Stimulated activated CD8-positive, alpha-beta memory T cell treated with anti-CD3 and anti-CD28 coated beads, Interleukin-4, amount 100 ng/mL, for 24 hours (primary cell): ENCODE data around the gene PLXDC1.

Experiments
- DNase-seq: peaks from one replicate; pipeline ENCODE4 v3.0.0-alpha.2; 2020; ENCODE audit warnings: low read depth

PLXDC1 gene

DNA sequence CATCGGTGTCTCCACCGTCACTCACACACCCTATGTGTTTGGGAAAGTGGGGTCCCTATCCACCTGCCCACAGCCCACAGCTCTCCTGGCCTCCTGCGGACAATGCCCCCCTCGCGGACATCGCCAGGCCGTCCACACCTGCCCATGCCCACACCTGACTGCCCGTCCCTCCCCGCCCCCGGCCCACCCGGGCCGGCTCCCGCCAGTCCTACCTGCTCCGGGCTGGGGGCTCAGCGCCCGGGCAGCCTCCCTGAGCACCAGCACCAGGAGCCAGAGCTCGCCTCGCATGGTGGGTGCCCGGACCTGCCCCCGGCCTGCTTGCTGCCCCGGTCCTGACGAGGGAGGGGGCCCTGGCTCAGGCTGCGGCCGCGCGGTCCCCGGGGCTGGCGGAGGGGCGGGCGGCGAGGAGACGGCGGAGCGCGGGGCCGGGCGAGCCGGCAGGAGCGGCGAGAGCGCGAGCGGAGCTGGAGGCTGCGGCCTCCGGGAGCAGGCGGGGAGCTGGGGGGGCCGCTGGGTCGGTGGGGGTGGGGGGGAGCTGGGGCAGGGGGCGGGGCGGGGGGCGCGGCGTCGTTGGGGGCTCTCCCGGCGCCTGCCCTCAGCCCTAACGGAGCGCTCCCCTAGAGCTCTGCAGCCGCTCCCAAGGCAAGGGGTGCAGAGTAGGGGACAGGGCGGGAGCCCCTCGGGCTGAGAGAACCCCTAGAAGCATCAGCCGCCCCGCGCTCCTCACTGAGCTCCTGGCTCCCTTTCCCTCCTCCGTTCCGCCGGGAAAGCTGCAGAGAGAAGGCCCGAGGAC, at the start of gene PLXDC1:
TSS of gene PLXDC1 (minus strand) at position 488 of the 793 bp plus-strand sequence. CDS start at position 288, 200 bp downstream.
- DNase-seq: no peak

DNA sequence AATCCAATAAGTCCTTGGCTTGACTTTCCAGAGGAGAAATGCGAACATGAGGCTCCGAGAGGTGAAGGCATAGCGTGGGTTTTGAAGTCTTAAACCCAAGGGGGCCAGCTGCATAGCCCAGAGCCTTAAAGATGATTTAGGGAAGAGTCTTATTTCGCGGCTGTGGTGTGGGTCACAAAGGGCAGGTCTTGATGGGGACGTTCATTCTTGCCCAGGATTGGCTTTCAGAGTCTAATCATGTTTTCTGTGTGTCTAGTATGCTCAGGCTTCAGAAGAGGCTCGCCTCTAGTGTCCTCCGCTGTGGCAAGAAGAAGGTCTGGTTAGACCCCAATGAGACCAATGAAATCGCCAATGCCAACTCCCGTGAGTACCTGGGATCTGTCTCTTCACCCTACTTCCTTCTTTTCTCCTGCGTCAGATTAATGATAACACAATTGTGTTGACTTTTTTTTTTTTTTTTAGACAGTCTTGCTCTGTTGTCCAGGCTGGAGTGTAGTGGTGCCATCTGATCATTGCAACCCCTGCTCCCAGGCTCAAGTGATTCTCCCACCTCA, 49.6 kb upstream of the PLXDC1 start:
- no peak for DNase-seq

GRCh38 chr17:39200070-39200879, 48.8 kb upstream of the PLXDC1 start, which contains the start of gene RPL19:
Gene RPL19 (plus strand): TSS chr17:39200283. CDS start chr17:39200345, 62 bp downstream.
- peak; percentile 62 for DNase-seq

- peak; percentile 81 for DNase-seq
Measured at GRCh38 chr17:39199820-39200069, 48.3 kb upstream of the PLXDC1 start.

DNA sequence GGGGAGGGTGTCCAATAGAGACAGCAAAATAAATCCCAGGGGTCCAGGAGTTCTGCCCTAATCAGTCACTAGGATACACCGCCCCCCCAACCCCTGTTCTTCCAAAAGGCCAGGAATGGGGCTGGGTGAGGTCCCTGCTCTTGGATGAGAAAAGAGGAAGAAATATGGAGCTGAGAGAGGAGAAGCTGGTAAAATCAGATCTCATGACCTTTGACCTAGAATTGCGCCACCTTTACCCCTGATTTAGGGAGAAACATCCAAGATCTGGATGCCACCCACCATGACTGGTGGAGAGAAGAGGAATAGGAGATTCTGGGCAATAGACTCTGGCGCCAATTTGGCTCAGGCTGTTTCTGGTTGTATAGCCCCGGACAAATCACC, 46.7 kb upstream of the PLXDC1 start:
- no peak for DNase-seq

DNA sequence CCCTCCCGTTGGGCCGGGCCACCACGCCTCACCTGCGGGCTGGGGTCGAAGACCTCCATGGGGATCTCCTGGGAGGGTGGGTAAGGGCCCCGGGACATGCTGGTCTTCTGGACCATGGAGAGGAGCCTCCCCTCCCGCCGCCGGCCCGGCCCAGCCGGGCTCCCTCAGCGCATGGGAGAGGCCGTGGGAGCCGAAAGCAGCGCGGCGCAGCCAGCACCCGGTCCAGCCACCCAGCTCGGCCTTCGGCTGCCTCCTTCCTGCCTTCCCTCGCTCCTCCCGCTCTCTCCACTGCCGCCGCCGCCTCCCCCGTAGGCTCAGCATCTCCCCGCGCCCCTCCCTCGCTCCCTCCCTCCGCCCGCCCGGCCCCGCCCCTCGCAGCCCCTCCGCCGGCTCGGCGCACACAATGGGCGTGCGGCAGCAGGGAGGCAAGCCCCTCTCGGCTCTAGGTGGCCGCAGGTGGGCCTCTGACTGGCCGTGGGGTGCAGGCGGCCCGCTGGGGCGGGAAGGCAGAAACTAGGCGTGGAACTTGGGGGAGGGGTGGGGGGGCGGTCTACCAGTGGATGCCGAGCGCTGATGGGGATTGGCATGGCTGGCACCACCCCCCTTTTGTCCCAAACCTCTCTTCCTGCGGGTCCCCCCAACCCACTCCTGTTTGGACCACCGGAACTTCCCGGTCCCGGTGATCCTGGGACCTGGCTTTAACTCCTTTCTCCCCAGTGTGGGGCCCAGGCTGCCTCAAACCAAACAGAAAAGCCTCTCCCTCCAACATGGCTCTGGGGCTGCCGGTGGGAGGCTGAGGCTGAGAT, 46.1 kb upstream of the PLXDC1 start, which contains the start of gene CACNB1:
TSS of gene CACNB1 (minus strand) at position 290 of the 806 bp plus-strand sequence. CDS start at position 116, 174 bp downstream.
- DNase-seq: peak; percentile 58

DNA sequence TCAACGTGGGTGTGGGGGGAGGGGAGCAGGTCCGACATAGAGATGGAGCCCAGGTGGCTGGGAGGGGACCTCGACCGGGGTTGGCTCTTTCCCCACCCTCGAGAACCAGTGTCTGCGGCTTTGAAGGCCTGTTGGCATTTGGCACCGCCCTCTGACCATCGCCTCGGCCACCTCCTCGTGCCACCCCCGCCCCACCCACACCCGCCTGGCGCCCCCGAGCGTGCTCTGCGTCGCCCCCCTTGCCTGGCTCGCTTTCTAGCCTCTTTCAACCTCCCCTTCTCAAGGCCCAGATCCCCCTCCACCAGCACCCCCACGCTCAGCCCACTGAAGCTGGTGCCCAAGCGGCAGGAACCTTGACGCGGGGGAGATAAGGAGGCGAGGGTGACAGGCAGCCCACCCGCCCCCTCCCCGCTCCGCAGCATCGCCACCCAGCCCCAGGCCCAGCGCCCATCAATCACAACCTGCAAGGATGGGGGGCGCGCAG, 45.4 kb upstream of the PLXDC1 start:
- no peak for DNase-seq

- no peak for DNase-seq
Measured at GRCh38 chr17:39196241-39196807, 44.9 kb upstream of the PLXDC1 start.

DNA sequence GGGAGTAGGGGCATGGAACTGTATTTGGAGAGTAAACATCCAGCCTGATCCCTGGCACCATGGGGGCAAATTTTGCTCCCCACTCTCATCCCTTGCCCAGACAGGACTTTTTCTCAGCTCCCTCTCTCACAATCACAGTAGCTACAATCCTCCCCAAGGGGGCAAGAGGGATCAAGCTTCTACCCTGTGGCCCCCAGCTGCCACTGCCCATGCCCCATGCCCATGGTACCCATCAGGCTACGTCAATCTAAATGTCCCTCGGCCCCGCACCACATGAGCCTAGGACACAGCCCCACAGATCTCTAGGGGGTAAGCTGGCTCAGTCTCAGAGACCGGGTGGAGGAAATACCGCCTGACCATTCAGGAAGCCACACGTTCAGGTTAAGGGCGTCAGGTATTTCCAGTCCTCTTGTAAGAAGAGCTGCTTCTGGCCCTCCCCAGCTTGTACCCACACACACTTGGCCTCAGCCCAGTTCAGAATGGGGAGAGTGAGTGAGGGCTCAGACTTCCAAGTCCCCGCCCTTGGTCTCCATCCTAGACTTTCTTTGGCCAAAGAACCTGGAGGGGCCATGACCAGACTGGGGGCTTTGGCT, 44.2 kb upstream of the PLXDC1 start:
- no peak for DNase-seq

DNA sequence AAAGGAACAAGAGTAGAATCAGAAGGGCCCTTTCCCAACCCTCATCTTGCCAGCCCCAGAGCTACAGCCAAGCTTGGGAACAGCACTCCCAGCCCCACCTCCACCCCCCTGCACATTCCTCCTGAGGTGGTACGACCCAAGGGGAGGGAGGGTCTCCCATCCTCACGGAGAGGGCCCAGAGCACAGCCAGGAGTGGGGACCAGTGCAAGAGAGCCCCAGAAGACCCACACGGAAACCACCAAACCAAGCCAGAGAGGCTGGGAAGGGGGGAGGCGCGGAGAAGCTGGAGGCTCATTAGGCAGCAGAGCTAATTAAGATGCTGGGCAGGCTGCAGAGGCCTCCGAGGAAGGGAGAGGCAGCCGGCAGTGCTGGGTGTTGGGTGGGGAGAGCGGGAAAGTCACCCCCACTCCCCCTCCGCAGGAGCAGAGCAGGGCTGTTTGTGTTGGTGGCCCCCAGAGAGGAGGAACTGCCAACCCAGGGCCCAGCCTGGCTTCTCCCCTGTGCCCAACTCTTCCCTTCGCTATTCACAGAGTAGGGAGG, 43.6 kb upstream of the PLXDC1 start:
- no peak for DNase-seq

DNA sequence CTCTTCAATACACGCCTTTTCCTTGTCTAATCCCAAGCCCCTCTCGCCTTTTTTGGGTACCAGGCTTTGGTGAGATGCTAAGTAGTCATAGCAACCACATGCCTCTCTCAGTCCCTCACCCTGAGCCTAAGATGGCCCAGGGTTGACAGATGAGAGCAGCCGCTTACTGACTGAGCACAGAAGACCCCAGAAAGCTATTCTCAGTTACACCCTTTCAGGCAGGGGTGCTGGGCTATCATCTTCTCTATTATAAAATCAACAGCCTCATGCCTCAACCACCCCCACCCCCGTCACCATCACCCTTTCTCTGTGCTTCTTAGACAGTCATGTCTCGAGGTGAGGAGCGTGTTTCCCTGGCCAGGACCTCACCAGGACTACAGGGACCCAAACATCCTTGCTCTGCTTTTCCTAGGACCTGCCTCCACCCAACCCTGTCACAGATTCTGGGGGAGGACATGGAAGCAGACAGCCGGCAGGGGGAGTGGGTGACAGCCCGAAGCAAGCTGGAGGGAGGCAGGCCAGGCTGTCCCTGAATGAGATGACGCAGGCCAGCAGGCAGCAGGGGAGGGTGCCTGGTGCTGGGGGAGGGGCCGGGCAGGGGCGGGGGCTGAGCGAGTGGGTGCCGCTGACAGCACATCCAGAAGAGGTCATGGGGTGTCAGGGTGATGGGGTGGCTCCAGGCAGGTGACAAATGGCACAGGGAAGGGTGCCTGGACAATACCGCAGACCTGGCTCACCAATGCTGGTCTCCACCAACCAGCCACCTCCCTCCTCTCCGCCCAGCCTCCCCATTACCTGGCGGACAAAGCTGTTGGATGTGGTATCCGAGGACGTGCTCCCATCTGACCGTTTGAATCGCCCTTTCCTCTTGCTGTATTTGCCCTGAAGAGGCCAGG, 42.9 kb upstream of the PLXDC1 start:
- DNase-seq: no peak

DNA sequence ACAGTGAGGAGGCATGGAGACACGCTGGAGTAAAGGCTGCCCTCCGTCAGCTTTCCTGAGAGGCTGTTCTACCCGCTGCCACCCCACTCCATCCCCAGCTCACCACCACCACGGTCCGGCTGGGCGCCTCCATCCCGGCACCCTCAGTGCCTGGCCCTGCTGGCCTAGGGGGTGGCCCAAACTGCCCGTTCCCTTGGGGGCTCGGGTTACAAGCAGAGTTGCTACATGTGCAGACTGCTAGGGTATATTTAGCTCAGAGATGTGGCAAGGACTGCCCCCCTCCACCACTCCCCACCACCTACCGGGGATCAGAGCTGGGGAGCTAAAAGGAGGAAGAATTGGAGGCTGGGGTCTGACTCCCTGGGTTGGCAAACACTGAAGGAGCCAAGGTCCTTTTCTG, 41.9 kb upstream of the PLXDC1 start:
- no peak for DNase-seq

- no peak for DNase-seq
Measured at GRCh38 chr17:39192901-39193300, 41.5 kb upstream of the PLXDC1 start.

- no peak for DNase-seq
Measured at GRCh38 chr17:39191750-39192510, 40.5 kb upstream of the PLXDC1 start.

- no peak for DNase-seq
Measured at GRCh38 chr17:39187152-39187830, 35.9 kb upstream of the PLXDC1 start.

GRCh38 chr17:39186481-39187002, 35.1 kb upstream of the PLXDC1 start:
- no peak for DNase-seq

- no peak for DNase-seq
Measured at GRCh38 chr17:39183720-39184119, 32.3 kb upstream of the PLXDC1 start.

- no peak for DNase-seq
Measured at GRCh38 chr17:39183045-39183444, 31.6 kb upstream of the PLXDC1 start.
